Measurements from ENCODE around the gene TMF1.

GRCh38 chr3:69072928-69073327 is 20.8 kb upstream of the TMF1 start:
- TF ChIP-seq EZH2 (optimal IDR thresholded peaks at IDR 0.05; ENCODE audit: low read depth, low read length) (no peak), EZH2phosphoT487 (IDR thresholded peaks at IDR 0.05; ENCODE audit: low read length) (no peak)
